K562 (cell line): ENCODE data around the gene TRAK1.

Experiments used
- BACH1 ChIP-seq: fragments of 200-800 bp; sonication (Bioruptor generic); IDR thresholded peaks from 2 replicates; pipeline ENCODE4 v1.6.1; 2016; ENCODE audit warnings: missing genetic modification characterization, missing compliant biosample characterization
- CHD4 ChIP-seq: fragments of 200-600 bp; sonication (generic); IDR thresholded peaks from 3 replicates; pipeline ENCODE4 v1.6.1; 2012; ENCODE audit warnings: low read depth, mild to moderate bottlenecking, mixed read lengths, low read length, inconsistent platforms; ENCODE audit not compliant: insufficient read depth, insufficient replicate concordance, poor library complexity, severe bottlenecking
- CTCF ChIP-seq, 3 experiments: IDR thresholded peaks in 2 of 3; conservative IDR thresholded peaks in 1 of 3; 2 replicates each; pipeline ENCODE4 v1.5.1; 2011 to 2012; ENCODE audit warnings: low read length in 3 of 3, mild to moderate bottlenecking in 3 of 3, control low read depth in 2 of 3, improper control_type of control experiment in 1 of 3, inconsistent platforms in 1 of 3, low read depth in 1 of 3, mixed read lengths in 1 of 3, moderate library complexity in 1 of 3; ENCODE audit not compliant: insufficient read depth in 2 of 3
- MAZ ChIP-seq, 2 experiments: fragments of 450-650 bp in 1 of 2; sonication (generic) in 1 of 2; formaldehyde crosslinking; IDR thresholded peaks in 1 of 2; conservative IDR thresholded peaks in 1 of 2; 2 replicates each; pipeline versions ENCODE4 v1.4.0 to v1.5.0; 2020; ENCODE audit warnings: mild to moderate bottlenecking in 1 of 2, missing genetic modification reagents in 1 of 2
- NCOA4 ChIP-seq: fragments of 450-650 bp; IDR thresholded peaks from 2 replicates; pipeline ENCODE4 v1.6.1; 2018; ENCODE audit warnings: mild to moderate bottlenecking; ENCODE audit not compliant: partially characterized antibody
- POLR2AphosphoS5 ChIP-seq: IDR thresholded peaks from 2 replicates; pipeline ENCODE4 v1.6.1; 2011; ENCODE audit warnings: mild to moderate bottlenecking, low read depth, low read length, moderate library complexity; ENCODE audit not compliant: control insufficient read depth, insufficient read depth
- RBM25 ChIP-seq: fragments of 200-400 bp; formaldehyde crosslinking; IDR thresholded peaks from 2 replicates; pipeline ENCODE4 v1.6.1; 2018; ENCODE audit warnings: low read length, low read depth, moderate library complexity; ENCODE audit not compliant: severe bottlenecking
- SREBF1 ChIP-seq: fragments of 150-350 bp; IDR thresholded peaks from 2 replicates; pipeline ENCODE4 v1.6.1; 2014; ENCODE audit warnings: antibody characterized with exemption, low read depth, low read length, borderline replicate concordance
- ZC3H4 ChIP-seq: sonication (generic); formaldehyde crosslinking; IDR thresholded peaks from 2 replicates; pipeline ENCODE4 v1.9.0; 2021; ENCODE audit warnings: missing genetic modification reagents, borderline replicate concordance
- ZSCAN32 ChIP-seq: fragments of 450-650 bp; formaldehyde crosslinking; IDR thresholded peaks from 2 replicates; pipeline ENCODE4 v1.4.0; 2020; ENCODE audit warnings: mild to moderate bottlenecking, moderate library complexity
- TF ChIP-seq, protein P1 (sequence below): fragments of 150-350 bp; conservative IDR thresholded peaks from 2 replicates; pipeline ENCODE4 v1.6.1; 2014; ENCODE audit warnings: low read length
- TF ChIP-seq, protein P2 (sequence below): IDR thresholded peaks from 2 replicates; pipeline ENCODE4 v1.6.1; 2016; ENCODE audit warnings: missing genetic modification characterization, missing compliant biosample characterization

GRCh38 chr3:42055291-42055690 lies 35.9 kb upstream of the TRAK1 start:
- TF ChIP-seq CTCF (IDR thresholded peaks at IDR 0.05 in 2 of 3, conservative IDR thresholded peaks at IDR 0.05 in 1 of 3; ENCODE audit: insufficient read depth in 2 of 3, low read depth in 1 of 3, low read length in 3 of 3) (no peak), POLR2AphosphoS5 (no peak), RBM25 (no peak), BACH1 (tag) (no peak), SREBF1 (no peak), MAZ (CRISPR knock-in tag; conservative IDR thresholded peaks at IDR 0.05 in 1 of 2, IDR thresholded peaks at IDR 0.05 in 1 of 2) (no peak), CHD4 (no peak), NCOA4 (no peak), ZC3H4 (CRISPR knock-in tag) (no peak), ZSCAN32 (CRISPR knock-in tag) (no peak)
- TF ChIP-seq, protein P1, sequence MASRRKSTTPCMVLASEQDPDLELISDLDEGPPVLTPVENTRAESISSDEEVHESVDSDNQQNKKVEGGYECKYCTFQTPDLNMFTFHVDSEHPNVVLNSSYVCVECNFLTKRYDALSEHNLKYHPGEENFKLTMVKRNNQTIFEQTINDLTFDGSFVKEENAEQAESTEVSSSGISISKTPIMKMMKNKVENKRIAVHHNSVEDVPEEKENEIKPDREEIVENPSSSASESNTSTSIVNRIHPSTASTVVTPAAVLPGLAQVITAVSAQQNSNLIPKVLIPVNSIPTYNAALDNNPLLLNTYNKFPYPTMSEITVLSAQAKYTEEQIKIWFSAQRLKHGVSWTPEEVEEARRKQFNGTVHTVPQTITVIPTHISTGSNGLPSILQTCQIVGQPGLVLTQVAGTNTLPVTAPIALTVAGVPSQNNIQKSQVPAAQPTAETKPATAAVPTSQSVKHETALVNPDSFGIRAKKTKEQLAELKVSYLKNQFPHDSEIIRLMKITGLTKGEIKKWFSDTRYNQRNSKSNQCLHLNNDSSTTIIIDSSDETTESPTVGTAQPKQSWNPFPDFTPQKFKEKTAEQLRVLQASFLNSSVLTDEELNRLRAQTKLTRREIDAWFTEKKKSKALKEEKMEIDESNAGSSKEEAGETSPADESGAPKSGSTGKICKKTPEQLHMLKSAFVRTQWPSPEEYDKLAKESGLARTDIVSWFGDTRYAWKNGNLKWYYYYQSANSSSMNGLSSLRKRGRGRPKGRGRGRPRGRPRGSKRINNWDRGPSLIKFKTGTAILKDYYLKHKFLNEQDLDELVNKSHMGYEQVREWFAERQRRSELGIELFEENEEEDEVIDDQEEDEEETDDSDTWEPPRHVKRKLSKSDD = no peak
- TF ChIP-seq, protein P2, sequence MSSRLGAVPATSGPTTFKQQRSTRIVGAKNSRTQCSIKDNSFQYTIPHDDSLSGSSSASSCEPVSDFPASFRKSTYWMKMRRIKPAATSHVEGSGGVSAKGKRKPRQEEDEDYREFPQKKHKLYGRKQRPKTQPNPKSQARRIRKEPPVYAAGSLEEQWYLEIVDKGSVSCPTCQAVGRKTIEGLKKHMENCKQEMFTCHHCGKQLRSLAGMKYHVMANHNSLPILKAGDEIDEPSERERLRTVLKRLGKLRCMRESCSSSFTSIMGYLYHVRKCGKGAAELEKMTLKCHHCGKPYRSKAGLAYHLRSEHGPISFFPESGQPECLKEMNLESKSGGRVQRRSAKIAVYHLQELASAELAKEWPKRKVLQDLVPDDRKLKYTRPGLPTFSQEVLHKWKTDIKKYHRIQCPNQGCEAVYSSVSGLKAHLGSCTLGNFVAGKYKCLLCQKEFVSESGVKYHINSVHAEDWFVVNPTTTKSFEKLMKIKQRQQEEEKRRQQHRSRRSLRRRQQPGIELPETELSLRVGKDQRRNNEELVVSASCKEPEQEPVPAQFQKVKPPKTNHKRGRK (tag) = no peak
